Activated CD8-positive, alpha-beta memory T cell treated with anti-CD3 and anti-CD28 coated beads, Interleukin-2, amount 50 U/mL, for 48 hours (primary cell): ENCODE data around the gene AFM.

ENCODE experiments used
- DNase-seq: peaks from one replicate; pipeline ENCODE4 v3.0.0-alpha.2; 2020

The AFM gene

GRCh38 chr4:73451981-73452747 is 29.4 kb upstream of the AFM start:
- DNase-seq: no peak

GRCh38 chr4:73452953-73453700 is 28.4 kb upstream of the AFM start:
- no peak for DNase-seq

- DNase-seq: no peak
Measured at GRCh38 chr4:73453701-73454005, 27.9 kb upstream of the AFM start.

GRCh38 chr4:73454920-73455319 is 26.6 kb upstream of the AFM start:
- no peak for DNase-seq

GRCh38 chr4:73456177-73457022 is 25.1 kb upstream of the AFM start:
- no peak for DNase-seq

GRCh38 chr4:73458184-73459047 is 23.1 kb upstream of the AFM start:
- DNase-seq: no peak

- DNase-seq: no peak
Measured at GRCh38 chr4:73459048-73459421, 22.5 kb upstream of the AFM start.

- DNase-seq: no peak
Measured at GRCh38 chr4:73460913-73461522, 20.5 kb upstream of the AFM start.

GRCh38 chr4:73468170-73468569 is 13.4 kb upstream of the AFM start:
- DNase-seq: no peak

GRCh38 chr4:73470728-73471127 is 10.8 kb upstream of the AFM start:
- DNase-seq: no peak

GRCh38 chr4:73477176-73477575 is 4.4 kb upstream of the AFM start:
- no peak for DNase-seq

- DNase-seq: no peak
Measured at GRCh38 chr4:73479323-73479722, 2.2 kb upstream of the AFM start.

GRCh38 chr4:73485085-73485484 is 3.5 kb downstream of the AFM start:
- no peak for DNase-seq

- DNase-seq: no peak
Measured at GRCh38 chr4:73485596-73485995, 4.1 kb downstream of the AFM start.

- DNase-seq: no peak
Measured at GRCh38 chr4:73486497-73486896, 5.0 kb downstream of the AFM start.

- no peak for DNase-seq
Measured at GRCh38 chr4:73487233-73487632, 5.7 kb downstream of the AFM start.

- no peak for DNase-seq
Measured at GRCh38 chr4:73499996-73500765, 18.6 kb downstream of the AFM start.

GRCh38 chr4:73501664-73502265 is 20.2 kb downstream of the AFM start:
- DNase-seq: no peak

- no peak for DNase-seq
Measured at GRCh38 chr4:73505567-73505966, 24.0 kb downstream of the AFM start.

- no peak for DNase-seq
Measured at GRCh38 chr4:73507541-73507940, 26.0 kb downstream of the AFM start.

- no peak for DNase-seq
Measured at GRCh38 chr4:73508651-73509050, 27.1 kb downstream of the AFM start.
